ENCODE results near the gene SGTA.
"Not testable (repeated sequence)": the region's sequence is repeated elsewhere in the genome, so short reads cannot be mapped to it uniquely, and the experiment has no call there.

Gene SGTA

DNA sequence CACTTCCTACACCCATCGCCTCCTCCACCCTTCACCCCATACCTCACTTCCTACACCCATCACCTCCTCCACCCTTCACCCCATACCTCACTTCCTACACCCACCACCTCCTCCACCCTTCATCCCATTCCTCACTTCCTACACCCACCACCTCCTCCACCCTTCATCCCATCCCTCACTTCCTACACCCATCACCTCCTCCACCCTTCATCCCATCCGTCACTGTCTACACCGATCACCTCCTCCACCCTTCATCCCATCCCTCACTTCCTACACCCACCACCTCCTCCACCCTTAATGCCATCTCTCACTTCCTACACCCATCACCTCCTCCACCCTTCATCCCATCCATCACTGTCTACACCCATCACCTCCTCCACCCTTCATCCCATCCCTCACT lies 69.9 kb downstream of the SGTA start:
- DNase-seq (ENCODE audit: low read depth), result not testable (repeated sequence)

DNA sequence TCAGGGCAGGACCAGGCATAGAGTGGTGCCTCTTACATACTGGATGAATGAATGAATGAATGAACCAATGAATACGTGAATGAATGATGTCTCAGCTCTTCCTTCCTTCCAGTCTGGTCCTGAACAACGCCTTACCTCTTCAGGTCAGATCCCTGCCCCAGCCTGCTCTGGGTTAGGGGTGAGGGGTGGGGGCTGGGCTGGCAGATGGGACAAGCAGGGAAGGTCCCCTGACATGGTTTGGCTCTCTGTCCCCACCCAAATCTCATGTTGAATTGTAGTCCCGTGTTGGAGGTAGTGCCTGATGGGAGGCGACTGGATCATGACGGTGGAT lies 71.2 kb downstream of the SGTA start:
- DNase-seq (ENCODE audit: low read depth), result no peak

DNA sequence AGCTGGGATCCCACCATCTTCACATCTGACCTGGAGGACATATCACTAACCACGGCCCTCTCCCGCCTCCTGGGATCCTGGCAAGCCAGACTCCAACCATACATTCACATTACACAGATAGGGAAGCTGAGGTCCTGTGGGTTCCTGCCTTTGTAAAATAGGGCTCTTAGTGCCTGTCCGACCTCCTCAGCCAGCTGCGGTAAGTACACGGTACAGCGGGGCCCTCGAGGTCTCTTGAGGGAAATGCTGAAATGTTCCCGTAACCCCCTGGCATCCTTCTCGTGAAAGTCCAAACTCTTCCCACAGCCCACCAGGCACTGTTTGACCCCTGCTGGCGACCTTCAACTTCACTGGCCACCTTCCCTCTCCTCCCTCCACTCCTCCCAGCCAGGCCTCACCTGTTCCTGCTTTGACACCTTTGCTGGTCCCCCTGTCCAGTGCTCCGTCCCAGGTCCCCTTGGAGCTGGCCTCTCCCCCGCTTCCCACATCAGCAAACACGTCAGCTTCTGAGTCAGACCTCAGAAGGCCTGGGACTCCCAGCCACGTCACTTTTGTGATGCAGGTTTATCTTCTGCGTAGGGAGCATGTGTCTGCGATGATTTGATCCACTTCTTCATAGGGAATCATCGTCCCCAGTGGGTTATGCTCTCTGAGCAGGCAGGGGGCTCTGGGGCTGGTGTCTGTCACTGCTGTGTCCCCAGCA lies 71.8 kb downstream of the SGTA start:
- DNase-seq (ENCODE audit: low read depth), result peak; percentile 43

DNA sequence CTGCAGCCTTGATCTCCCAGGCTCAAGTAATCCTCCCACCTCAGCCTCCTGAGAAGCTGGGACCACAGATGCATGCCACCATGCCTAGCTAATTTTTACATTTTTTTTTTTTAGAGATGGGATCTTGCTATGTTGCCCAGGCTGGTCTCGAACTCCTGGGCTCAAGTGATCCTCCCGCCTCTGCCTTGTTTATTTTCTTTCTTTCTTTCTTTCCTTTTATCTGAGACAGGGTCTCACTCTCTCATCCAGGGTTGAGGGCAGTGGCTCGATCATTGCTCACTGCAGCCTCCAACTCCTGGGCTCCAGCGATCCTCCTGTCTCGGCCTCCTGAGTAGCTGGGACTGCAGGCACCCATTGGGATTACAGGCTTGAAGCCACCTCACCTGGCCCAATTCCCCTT lies 76.8 kb downstream of the SGTA start:
- DNase-seq (ENCODE audit: low read depth), result no peak

All from non-pigmented ciliary epithelial cell (primary cell).